GM12872 (cell line): Measurements from ENCODE around the gene PDLIM1.

Experiments
- CTCF ChIP-seq: IDR thresholded peaks from 3 replicates; pipeline ENCODE4 v1.5.1; 2011; ENCODE audit warnings: low read depth, mild to moderate bottlenecking, low read length, moderate library complexity; ENCODE audit not compliant: insufficient read depth

PDLIM1 gene

GRCh38 chr10:95326396-95326795 lies 35.6 kb upstream of the PDLIM1 start:
- TF ChIP-seq CTCF: no peak

GRCh38 chr10:95325863-95326262 lies 35.1 kb upstream of the PDLIM1 start:
- no peak for TF ChIP-seq CTCF

- TF ChIP-seq CTCF: no peak
These were observed 33.8 kb upstream of the PDLIM1 start for GRCh38 chr10:95324436-95325268.

- no peak for TF ChIP-seq CTCF
These were observed 30.9 kb upstream of the PDLIM1 start for GRCh38 chr10:95321554-95322301.

GRCh38 chr10:95319239-95319638 lies 28.4 kb upstream of the PDLIM1 start:
- TF ChIP-seq CTCF: no peak

- TF ChIP-seq CTCF: no peak
These were observed 24.7 kb upstream of the PDLIM1 start for GRCh38 chr10:95315509-95315908.

GRCh38 chr10:95314192-95314918 lies 23.6 kb upstream of the PDLIM1 start:
- no peak for TF ChIP-seq CTCF
